HG02763 (cell line): ENCODE data around the gene GPRC5C.

ENCODE experiments used
- ATAC-seq: cut with Tn5 transposase; IDR thresholded peaks from one replicate; pipeline ENCODE4 v1.9.1; 2021; ENCODE audit warnings: mild to moderate bottlenecking, moderate library complexity; ENCODE audit not compliant: unreplicated experiment

Gene GPRC5C

DNA sequence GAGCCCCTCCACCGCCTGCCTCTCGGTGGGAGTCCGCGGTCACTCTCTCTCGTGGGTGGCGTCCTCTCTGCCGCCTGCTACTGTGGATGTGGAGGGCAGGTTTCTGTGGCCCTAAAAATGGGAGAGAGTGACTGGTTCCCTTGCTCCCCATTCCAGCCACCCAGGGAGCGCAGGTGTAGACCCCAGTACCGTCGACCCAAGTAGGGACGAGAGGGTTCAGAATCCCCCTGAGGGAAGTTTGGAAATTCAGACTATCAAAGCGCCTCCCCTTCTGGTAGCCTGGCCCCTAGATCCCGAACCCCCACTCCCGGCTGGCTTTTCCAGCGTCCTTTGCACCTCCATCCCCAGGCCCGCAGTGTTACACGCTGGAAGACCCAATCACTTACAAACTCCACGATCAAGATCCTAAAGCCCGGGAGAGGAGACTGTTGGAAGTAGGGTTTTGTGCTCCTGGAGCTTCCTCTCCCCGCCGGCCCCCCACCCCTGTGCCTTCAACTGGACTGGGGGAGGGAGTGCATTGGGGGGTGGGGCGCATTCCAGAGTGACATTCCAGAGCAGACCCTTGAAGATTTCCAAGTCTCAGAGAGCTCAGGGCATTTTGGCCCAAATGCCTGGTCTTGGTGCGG lies 991 bp downstream of the GPRC5C start:
- no peak for ATAC-seq

DNA sequence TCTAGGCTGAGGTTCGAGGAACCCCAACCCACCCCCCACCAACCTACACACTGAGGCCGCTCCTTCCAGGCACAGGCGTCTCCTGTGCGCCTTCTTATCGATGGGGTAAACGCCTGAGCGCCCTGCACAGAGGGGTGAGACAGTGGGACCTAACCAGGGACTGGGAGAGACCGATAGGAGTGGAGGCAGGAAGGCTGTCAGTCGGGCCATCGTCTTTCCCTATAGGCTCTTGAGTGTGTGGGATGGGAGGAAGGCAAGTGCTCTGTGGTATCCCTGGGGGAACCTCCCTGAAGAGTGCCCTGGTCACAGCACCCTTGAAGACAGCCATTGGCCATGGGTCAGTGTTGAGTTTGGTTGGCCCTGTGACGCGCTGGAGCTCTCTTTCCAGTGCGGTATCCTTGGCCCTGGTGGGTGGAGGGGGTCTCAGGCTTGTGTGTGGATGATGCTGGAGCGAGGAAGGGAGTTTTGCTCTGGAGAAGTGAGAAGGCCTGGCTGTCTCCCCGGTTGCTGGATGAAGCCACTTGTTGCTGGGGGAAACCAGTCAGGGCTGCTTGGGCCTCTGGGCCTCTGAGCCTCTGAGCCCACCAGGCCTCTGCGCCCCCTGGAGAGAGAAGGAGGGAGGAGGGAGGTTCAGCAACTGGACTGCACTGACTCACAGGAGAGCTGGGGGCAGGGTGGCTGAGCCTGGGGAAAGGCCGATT lies 1.7 kb downstream of the GPRC5C start:
- ATAC-seq: no peak

DNA sequence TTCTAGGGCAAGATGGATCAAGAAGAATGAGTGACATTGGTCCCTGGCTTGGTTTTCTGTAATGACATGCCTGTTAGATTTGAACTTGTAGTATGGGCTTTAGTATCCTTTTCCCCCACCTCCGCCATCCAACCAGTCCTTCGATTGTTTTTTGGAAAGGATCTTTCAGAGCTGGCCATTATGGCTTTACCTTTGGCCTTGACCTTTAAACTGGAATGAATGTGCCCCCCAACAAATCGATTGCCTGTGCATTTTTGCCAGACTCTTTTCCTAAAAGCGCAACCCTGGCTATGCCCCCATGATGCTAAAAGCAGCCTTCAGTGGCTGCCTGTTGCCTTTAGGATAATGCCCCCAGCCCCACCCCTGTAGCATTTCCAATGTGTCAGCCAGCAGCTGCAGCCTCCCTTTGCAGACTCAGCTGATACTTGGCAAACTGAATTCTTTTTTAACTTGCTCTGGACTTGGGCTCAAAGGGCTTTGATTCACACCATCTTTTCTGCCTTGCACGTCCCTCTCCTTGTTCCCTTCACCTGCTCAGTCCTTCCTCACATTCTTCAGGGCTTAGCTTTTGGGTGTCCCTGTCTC lies 4.0 kb downstream of the GPRC5C start:
- ATAC-seq: no peak

DNA sequence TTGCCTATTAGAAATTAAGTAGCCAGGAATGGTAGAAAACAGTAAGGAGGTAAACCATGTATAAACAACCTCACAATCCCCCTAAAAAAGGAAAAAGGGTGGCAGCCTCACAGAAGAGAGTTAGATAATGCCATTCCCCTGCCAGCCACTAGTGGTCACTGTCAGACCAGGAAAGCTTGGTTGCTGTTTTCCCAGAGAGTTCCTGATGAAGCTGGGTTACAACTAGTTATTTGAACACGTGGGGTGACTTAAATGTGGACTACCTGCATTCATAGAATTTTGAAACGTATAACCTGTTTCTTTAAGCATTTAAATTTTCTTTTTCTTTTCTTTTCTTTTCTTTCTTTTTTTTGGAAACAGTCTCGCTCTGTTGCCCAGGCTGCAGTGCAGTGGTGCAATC lies 5.8 kb downstream of the GPRC5C start:
- ATAC-seq: no peak

DNA sequence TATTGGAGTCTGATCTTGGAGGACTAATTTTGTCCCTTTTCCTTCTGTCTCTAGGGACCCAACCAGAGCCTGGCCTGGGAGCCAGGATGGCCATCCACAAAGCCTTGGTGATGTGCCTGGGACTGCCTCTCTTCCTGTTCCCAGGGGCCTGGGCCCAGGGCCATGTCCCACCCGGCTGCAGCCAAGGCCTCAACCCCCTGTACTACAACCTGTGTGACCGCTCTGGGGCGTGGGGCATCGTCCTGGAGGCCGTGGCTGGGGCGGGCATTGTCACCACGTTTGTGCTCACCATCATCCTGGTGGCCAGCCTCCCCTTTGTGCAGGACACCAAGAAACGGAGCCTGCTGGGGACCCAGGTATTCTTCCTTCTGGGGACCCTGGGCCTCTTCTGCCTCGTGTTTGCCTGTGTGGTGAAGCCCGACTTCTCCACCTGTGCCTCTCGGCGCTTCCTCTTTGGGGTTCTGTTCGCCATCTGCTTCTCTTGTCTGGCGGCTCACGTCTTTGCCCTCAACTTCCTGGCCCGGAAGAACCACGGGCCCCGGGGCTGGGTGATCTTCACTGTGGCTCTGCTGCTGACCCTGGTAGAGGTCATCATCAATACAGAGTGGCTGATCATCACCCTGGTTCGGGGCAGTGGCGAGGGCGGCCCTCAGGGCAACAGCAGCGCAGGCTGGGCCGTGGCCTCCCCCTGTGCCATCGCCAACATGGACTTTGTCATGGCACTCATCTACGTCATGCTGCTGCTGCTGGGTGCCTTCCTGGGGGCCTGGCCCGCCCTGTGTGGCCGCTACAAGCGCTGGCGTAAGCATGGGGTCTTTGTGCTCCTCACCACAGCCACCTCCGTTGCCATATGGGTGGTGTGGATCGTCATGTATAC lies 8.0 kb downstream of the GPRC5C start:
- ATAC-seq: no peak

DNA sequence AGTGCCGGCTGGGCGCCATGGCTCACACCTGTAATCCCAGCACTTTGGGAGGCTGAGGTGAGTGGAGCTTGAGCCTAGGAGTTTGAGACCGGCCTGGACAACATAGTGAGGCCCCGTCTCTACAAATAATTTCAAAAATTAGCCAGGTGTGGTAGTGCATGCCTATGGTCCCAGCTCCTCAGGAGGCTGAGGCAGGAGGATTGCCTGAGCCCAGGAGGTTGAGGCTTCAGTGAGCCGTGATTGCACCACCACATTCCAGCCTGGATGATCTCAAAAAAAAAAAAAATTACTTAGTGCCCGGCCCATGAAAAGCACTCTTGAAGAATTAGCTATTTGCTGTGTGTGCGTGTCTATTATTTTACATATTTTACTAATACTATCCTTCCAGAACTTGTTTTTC lies 9.6 kb downstream of the GPRC5C start:
- no peak for ATAC-seq

DNA sequence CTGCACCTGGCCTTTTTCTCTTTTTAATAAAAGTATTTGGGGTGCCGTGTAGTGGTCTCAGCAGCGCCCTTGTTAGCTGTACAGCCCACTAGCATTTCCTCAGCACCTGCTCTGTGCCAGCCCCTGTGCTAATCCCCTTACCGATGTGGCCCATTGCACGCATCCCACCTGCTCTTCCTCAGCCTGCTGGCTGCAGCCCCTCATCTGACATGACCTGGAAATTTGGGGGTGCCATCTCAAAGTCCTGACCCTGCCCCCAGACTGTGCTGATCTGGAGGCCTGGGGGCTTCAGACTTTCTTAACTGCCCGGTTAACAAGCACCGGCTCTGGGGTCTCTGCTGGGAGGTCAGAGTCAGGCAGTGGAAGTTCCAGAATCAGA lies 10.4 kb downstream of the GPRC5C start:
- ATAC-seq: no peak

DNA sequence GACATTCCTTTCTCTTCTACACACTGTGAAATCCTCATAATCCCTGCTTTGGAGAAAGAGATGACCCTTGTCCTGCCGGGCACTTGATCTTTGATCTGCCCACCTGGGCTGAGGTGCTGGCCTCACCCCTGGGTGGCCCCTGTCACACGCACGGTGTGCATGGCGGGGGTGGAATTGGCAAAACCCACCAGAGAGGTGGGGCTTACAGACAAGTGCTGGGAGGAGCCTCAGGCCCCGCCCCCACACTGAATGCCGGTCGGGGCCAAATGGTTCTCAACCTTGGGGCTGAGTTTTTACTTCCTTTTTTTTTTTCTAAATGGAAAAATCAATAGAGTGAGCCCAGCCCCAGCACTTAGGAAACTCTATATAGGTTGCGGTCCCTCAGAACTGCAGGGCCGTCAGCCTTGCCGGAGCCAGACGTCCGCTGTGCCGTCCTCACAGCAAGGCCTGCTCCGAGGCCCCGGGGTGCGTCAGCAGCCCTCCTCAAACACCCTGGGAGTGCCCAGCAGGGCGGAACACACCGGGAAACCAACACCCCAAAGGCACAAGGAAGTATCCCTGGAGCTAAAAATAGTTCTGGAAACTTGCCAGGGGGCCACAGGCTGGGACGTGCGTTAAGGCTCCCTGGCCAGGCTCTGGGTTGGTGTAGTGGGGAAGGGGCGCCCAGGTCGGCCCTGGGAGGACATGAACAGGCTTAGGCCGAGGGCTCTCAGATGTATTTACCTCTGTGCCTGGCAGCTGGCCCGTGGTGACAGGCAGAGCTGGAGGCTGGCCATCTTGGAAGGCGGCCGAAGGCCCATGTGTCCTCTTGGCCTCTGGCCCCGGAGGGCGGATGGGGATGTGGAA lies 11.0 kb downstream of the GPRC5C start:
- no peak for ATAC-seq

DNA sequence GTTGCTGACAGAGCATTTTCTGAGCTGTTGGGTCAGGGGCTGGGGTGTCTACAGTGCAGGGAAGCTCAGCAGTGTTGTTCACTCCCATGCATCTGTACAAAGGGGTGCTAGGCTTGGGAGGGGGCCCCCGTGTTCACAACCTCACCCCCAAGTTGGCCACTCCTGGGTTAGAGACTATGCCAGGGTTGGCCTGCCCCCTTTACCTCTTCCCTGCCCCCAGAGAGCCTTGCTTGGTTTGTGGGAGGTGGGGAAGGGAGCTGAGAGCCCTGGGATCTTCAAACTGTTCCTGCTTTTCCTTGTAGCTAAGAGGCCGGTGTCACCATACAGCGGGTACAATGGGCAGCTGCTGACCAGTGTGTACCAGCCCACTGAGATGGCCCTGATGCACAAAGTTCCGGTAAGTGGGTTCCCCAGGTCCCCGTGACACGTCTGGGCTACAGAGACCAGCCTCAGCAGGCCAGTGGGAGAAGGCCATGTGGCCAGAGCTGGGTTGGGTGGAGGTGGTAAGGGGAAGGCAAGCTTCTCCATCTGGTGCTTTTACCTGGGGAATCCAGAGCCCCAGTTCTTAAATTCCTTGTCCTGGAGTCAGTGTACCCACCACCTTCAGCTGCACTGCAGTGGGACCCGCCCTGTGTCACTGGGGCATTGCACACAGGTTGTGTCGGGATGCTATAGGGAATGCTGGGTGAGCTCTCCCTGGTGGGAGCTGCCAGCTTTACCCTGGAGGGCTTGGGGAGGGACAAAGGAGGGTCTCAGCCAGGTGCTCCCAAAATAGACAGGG lies 11.8 kb downstream of the GPRC5C start:
- ATAC-seq: no peak

DNA sequence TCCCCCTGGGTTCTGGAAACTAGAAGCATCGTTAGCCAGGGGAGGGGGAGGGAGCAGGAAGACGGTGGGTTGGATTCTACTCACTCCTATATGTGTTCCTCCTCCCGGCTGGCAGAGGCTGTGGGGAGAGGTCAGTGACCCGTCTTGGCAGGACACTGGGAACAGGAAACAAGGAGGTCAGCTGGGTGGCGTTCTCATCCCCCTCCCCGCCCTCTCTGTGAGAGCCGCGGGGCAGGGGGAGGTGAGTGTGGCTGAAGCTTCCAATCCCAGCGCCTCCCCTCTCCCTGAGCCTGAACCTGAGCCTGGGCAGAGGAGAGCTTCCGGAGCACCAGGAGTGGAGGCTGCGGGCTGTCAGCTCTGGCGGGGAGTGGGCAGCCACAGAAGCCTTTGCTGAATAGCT lies 12.5 kb downstream of the GPRC5C start:
- no peak for ATAC-seq

DNA sequence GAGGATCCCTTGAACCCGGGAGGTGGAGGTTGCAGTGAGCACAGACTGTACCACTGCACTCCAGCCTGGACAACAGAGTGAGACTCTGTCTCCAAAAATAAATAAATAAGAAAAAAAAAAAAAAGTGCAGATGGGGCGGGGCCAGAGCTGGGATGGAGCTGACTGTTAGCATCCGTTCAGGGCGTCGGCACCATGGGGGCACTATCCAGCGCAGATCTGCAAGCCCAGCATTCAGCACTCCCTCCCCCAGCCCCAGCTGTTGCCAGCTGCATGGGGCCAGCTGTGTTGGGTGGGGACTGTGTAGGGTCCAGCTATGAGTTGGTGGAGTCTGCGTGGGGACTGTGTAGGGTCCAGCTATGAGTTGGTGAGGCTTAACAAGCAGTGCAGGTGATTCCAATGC lies 13.3 kb downstream of the GPRC5C start:
- ATAC-seq: no peak

DNA sequence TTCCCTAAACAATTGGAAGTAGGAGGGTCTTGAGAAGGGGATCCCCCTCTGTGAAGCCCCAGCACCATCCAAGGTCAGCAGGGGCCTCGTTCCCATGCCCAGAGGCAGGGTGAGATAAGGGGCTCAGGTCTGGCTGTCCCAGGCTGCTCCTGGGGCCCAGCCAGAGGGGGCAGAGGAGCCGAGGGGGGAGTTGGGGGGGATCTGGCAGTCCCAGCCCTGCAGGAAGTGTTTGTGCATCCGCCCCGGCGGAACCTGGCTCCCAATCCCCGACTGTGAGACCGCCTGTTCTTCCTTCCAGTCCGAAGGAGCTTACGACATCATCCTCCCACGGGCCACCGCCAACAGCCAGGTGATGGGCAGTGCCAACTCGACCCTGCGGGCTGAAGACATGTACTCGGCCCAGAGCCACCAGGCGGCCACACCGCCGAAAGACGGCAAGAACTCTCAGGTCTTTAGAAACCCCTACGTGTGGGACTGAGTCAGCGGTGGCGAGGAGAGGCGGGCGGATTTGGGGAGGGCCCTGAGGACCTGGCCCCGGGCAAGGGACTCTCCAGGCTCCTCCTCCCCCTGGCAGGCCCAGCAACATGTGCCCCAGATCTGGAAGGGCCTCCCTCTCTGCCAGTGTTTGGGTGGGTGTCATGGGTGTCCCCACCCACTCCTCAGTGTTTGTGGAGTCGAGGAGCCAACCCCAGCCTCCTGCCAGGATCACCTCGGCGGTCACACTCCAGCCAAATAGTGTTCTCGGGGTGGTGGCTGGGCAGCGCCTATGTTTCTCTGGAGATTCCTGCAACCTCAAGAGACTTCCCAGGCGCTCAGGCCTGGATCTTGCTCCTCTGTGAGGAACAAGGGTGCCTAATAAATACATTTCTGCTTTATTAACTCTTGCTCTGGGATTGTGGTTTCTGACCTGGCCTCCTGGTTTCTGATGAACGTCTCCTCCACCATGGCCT lies 14.9 kb downstream of the GPRC5C start:
- no peak for ATAC-seq

DNA sequence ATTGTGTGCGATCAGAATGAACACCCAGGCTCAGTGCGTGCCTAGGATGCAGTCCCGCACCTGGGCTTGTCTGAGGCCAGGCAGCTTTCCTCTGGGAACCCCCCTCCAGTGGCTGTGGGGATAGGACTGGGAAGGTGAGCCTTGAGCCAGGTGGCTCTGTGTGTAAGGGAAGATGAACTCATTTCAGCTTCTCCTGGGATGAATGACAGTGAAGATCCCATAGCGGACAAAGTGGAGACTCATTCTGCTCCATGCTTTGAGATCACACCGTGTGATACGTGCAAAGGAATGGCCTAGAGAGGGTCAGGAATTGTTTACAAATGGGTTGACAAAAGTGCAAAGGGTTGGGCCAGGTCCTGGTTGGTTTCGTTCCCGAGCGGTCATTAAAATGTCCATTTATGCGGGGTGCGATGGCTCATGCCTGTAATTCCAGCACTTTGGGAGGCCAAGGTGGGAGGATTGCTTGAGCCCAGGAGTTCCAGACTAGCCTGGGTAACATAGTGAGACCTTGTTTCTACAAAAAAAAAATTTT lies 15.8 kb downstream of the GPRC5C start:
- ATAC-seq: no peak

DNA sequence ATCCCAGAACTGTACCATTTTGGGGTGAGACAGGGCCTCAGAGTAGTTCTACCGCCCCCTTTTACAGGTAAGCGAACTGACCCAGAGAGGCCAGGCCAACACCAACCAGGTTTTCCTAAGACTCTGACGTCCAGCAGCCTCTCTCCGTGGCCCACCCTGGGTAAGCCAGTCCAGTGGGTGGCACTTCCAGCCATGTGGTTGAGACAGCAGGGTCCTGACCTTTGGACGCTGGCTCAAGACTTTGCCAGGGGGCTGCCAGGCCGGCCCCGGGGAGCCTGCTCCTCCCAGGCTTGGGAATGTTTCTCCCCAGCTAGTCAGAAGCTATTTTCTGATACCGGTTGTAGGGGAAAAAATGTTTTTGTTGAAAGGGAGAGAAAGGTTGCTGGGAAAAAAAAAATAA lies 16.9 kb downstream of the GPRC5C start:
- no peak for ATAC-seq

DNA sequence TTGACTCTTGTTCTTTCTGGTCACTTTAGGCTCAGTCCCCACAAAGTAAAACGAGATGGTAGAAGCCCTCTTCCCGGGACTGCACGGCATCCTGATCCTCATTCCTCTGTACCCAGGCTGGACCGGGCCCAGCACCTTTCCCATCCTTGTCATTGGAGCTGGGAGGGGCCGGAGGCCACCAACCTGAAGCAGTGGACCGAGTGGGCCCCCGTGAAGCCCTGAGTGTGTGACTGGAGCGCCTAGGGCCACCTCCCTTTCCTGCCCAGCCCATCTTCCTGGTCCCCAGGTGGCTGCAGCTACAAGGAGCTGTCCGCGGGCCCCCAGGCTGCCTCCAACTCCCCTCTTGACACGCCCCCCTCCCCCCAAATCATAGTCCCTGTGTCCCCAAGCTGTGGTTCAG lies 17.4 kb downstream of the GPRC5C start:
- ATAC-seq: no peak

DNA sequence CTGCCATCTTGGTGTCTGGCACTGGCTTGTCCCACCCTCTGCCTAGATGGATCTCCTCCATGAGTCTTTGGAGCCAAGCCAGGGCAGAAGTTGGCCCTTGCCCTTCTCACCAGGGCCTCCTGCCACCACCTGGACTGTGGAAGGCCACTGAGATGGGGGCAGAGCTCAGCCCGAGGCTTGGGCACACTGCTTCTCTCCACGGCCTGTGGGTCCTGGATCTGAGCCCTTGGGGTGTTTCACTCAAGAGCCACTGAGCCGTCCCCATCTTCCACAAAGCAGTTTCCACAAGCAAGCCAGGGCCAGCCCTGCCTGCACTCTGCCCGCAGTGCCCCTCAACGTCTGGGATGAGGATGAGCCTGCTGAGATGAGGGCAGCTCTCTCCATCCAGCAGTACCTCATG lies 17.9 kb downstream of the GPRC5C start:
- no peak for ATAC-seq

DNA sequence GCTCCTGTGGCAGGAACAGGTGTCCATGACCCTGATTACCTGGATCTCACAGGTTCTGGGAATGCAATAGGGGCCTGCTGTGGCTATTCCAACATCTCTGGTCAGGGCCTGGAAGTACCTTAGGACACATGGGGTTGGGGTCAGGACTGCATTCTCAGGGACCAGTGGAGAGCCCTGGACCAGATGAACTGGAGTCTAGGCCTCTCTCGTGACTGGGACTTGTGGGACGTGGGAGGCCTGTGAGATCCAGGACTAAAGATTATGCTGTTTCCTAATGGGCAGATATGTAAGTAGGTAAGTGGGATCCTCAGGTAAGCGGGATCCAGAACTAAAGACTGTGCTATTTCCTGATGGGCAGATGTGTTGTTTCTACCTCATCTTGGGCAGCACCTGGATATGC lies 18.3 kb downstream of the GPRC5C start:
- ATAC-seq: no peak

DNA sequence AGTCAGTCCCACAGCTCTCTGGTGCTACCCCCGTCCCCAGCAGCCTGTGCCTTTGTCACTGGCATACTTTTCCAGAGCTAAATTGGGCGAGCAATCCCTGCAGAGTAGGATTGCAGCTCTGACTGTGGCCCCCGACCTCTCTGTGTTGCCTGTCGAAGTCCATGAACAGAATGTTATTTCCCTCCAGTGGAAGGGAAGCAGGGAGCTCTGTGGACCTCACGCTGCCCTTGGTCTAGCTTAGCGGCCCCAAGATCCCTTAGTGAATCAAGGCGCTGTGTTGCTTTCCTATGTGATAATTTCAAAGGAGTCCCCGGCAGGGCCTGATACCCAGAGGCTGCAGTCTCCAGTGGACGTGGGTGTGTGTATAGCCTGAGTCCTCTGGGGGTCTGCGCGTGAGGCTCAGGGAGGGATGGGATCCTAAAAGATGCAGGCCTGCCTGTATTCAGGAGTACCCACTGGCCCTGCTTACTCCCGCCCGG lies 19.1 kb downstream of the GPRC5C start:
- ATAC-seq: no peak
